Fibroblast of lung (primary cell): ENCODE data around the gene WFIKKN1. TPM values are rescaled to one million over a fixed set of nuclear protein-coding genes. Genes with fewer than 3 reads are reported as not detected.
A peak's percentile ranks its signal among the peaks of the same experiment; 100 is the strongest.

Experiments
- DNase-seq, 2 donors: peaks; one replicate each; pipeline versions ENCODE4 v3.0.0 to v3.0.0-alpha.2; 2010; ENCODE audit warnings: low read depth in 2 of 2
- H2AFZ ChIP-seq: 2 replicates; pipeline ENCODE4 v1.5.1; 2012; ENCODE audit warnings: low read length, control low read depth, inconsistent platforms
- H3K27ac ChIP-seq: 2 replicates; pipeline ENCODE4 v1.5.1; 2011; ENCODE audit warnings: low read length, control low read depth; ENCODE audit not compliant: insufficient read depth
- H3K27me3 ChIP-seq: 2 replicates; pipeline ENCODE4 v1.5.1; 2011; ENCODE audit warnings: mild to moderate bottlenecking, low read length; ENCODE audit not compliant: control insufficient read depth, insufficient read depth
- H3K36me3 ChIP-seq: 2 replicates; pipeline ENCODE4 v1.5.1; 2011; ENCODE audit warnings: low read length; ENCODE audit not compliant: control insufficient read depth, insufficient read depth
- H3K4me1 ChIP-seq: 2 replicates; pipeline ENCODE4 v1.5.1; 2011; ENCODE audit warnings: low read length; ENCODE audit not compliant: control insufficient read depth, insufficient read depth; ENCODE audit errors: extremely low read depth
- H3K4me2 ChIP-seq: 2 replicates; pipeline ENCODE4 v1.5.1; 2011; ENCODE audit warnings: low read length, control low read depth; ENCODE audit not compliant: insufficient read depth; ENCODE audit errors: extremely low read depth
- H3K4me3 ChIP-seq, 4 experiments: fragments of 200-600 bp in 1 of 4; sonication (generic) in 1 of 4; replicated peaks in 1 of 4; 2 replicates each; pipeline ENCODE4 v1.5.1; 2011 to 2016; ENCODE audit warnings: low read length in 4 of 4, low read depth in 3 of 4, mild to moderate bottlenecking in 3 of 4, control low read depth in 2 of 4, inconsistent platforms in 1 of 4, mixed read lengths in 1 of 4; ENCODE audit not compliant: insufficient read depth in 1 of 4; ENCODE audit errors: control extremely low read depth in 1 of 4
- H3K79me2 ChIP-seq: 2 replicates; pipeline ENCODE4 v1.5.1; 2012; ENCODE audit warnings: mild to moderate bottlenecking, low read length, inconsistent platforms; ENCODE audit not compliant: control insufficient read depth, insufficient read depth
- H3K9ac ChIP-seq: 2 replicates; pipeline ENCODE4 v1.5.1; 2011; ENCODE audit warnings: mild to moderate bottlenecking, low read length, control low read depth; ENCODE audit not compliant: insufficient read depth
- H3K9me3 ChIP-seq: 2 replicates; pipeline ENCODE4 v1.5.1; 2012; ENCODE audit warnings: low read depth, low read length; ENCODE audit not compliant: control insufficient read depth, insufficient read depth
- H4K20me1 ChIP-seq: 2 replicates; pipeline ENCODE4 v1.5.1; 2011; ENCODE audit warnings: low read length; ENCODE audit not compliant: control insufficient read depth, insufficient read depth; ENCODE audit errors: extremely low read depth
- EZH2 ChIP-seq: IDR thresholded peaks from 2 replicates; pipeline ENCODE4 v1.5.1; 2012; ENCODE audit warnings: low read length, control low read depth, mild to moderate bottlenecking; ENCODE audit errors: missing control alignments
- polyA plus RNA-seq, 2 donors: library from polyadenylated mRNA; depleted of rRNA in 1 of 2; stranded (reverse) in 1 of 2; unstranded in 1 of 2; fragments of >200 nt; gene quantifications; 2 replicates each; pipeline ENCODE4 v1.2.1, GENCODE V29; 2011 to 2012; ENCODE audit warnings: missing spikeins in 1 of 2
- total RNA-seq: library from RNA; depleted of rRNA; stranded (reverse); fragments of >200 nt; gene quantifications from 2 replicates; pipeline ENCODE4 v1.2.1, GENCODE V29; 2014
- TF ChIP-seq, protein P1 (sequence below), 2 donors: IDR thresholded peaks in 1 of 2; conservative IDR thresholded peaks in 1 of 2; 1 replicate in 1 of 2; 2 replicates in 1 of 2; pipeline ENCODE4 v1.5.1; 2011 to 2012; ENCODE audit warnings: low read length in 2 of 2, control low read depth in 1 of 2, inconsistent platforms in 1 of 2, low read depth in 1 of 2, mild to moderate bottlenecking in 1 of 2

WFIKKN1 gene
- total and polyA plus RNA-seq, 2 donors (not counting 1 experiment from before 2014, with no cell fraction given) = 0.17 TPM; not detected in 1

DNA sequence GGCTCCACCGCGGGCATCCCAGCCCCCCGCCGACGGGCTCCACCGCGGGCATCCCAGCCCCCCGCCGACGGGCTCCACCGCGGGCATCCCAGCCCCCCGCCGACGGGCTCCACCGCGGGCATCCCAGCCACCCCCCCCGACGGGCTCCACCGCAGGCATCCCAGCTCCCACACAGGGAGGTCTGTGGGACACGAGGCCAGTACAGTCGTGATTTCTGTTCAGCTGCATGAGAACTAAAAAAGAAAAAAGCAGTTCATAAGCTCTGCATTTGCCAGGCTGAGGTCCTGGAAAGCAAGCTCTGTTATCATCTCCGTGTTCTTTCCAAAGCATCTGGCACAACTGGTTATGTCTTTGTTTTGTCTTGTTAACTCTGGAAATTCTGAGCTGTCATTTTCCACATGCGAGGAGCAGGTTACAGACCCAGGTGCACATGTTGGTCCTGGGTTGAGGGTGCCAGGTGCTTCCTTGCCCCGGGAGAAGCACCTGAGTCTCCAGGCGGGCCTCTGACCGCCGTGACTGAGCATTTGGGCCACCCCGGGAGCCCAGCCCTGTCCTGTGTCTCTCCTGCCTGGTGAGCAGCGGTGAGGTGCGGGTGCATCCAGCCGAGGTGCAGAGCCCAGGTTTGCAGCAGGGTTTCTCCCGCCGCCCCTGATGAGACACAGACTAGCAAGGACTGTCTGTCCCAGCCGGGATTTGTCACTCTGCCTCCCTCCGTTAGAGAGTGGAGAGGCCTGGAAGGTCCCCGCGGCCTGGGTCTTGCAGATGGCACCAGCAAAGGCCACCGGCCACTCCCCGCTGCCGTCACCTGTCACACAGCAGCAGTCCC is 9.9 kb upstream of the WFIKKN1 start:
- Histone ChIP-seq H3K4me3 (no peak overlapping the region), H3K79me2 (no peaks in the 10 kb centered on the region), H3K4me2 (no peak overlapping the region), H3K27me3 (no peaks in the 10 kb centered on the region), H3K36me3 (no peaks in the 10 kb centered on the region), H3K4me1 (peaks cover 6% of the 10 kb centered on the region), H2AFZ (no peak overlapping the region), H3K27ac (no peak overlapping the region), H3K9ac (no peak overlapping the region), H4K20me1 (no peaks in the 10 kb centered on the region), H3K9me3 (no peaks in the 10 kb centered on the region)
- TF ChIP-seq EZH2 = no peak
- TF ChIP-seq, protein P1, sequence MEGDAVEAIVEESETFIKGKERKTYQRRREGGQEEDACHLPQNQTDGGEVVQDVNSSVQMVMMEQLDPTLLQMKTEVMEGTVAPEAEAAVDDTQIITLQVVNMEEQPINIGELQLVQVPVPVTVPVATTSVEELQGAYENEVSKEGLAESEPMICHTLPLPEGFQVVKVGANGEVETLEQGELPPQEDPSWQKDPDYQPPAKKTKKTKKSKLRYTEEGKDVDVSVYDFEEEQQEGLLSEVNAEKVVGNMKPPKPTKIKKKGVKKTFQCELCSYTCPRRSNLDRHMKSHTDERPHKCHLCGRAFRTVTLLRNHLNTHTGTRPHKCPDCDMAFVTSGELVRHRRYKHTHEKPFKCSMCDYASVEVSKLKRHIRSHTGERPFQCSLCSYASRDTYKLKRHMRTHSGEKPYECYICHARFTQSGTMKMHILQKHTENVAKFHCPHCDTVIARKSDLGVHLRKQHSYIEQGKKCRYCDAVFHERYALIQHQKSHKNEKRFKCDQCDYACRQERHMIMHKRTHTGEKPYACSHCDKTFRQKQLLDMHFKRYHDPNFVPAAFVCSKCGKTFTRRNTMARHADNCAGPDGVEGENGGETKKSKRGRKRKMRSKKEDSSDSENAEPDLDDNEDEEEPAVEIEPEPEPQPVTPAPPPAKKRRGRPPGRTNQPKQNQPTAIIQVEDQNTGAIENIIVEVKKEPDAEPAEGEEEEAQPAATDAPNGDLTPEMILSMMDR (conservative IDR thresholded peaks at IDR 0.05 in 1 of 2, IDR thresholded peaks at IDR 0.05 in 1 of 2; ENCODE audit: low read depth in 1 of 2, low read length in 2 of 2) = no peak
- no peak for DNase-seq

DNA sequence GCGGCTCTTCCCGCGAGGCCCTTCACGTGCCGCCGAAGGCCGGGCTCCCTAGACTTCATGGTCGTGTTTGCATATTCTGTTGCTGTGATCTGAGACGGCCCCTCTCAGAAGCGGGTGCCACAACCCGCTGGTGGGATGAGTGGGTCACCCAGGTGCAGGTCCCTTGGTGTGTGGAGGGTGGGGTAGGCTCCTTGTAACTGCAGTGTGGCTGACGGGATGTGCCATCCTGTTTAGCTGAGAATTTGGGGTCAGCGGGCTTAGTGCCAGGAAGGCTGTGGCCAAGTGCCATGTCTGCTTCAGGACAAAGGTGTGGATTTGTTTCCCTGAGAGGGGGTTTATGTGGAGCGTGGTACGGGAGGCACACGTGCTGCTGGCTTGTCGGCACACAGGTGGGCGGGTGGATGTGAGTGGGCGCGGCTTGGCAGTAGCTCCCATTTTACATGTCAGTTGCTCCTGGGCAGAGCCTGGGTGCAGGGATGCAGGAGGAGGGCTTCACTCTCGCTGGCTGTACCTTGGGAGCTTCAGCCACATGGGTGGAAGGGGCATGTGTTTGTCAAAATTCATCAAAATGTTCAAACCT is 9.2 kb upstream of the WFIKKN1 start:
- TF ChIP-seq EZH2 = no peak
- TF ChIP-seq, protein P1 (conservative IDR thresholded peaks at IDR 0.05 in 1 of 2, IDR thresholded peaks at IDR 0.05 in 1 of 2; ENCODE audit: low read depth in 1 of 2, low read length in 2 of 2) = no peak
- Histone ChIP-seq H3K27me3 (no peaks in the 10 kb centered on the region), H3K36me3 (peaks cover 2% of the 10 kb centered on the region), H3K79me2 (no peaks in the 10 kb centered on the region), H3K4me2 (no peak overlapping the region), H3K4me1 (peaks cover 8% of the 10 kb centered on the region), H3K27ac (peak overlapping the region; percentile 14), H3K9me3 (no peaks in the 10 kb centered on the region), H2AFZ (no peak overlapping the region), H3K9ac (no peak overlapping the region), H4K20me1 (no peaks in the 10 kb centered on the region), H3K4me3 (no peak overlapping the region)
- DNase-seq = no peak

DNA sequence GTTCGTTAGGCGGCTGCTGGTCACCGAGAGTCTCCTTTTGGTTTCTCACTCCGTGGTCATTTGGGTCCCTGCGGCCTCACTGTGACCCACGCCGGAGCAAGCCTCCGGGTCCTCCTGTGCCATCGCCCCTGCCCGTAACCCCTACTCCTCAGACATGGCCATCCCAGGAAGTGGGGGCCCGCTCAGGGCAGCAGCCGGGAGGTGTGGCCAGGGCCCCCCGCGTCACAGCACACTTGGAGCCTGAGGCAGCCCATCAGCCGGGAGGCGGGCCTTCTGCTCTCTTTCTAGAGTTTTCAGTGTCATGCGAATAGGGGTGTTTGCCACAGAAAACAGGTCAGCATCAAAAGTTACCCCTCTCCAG is 7.9 kb upstream of the WFIKKN1 start:
- Histone ChIP-seq H3K27me3 (no peaks in the 10 kb centered on the region), H3K9me3 (no peaks in the 10 kb centered on the region), H3K36me3 (peaks cover 2% of the 10 kb centered on the region), H2AFZ (no peak overlapping the region), H3K9ac (peak overlapping the region; percentile 30), H3K4me3 (no peak overlapping the region), H3K4me1 (peaks cover 8% of the 10 kb centered on the region), H4K20me1 (no peaks in the 10 kb centered on the region), H3K4me2 (no peak overlapping the region), H3K79me2 (no peaks in the 10 kb centered on the region), H3K27ac (peak overlapping the region; percentile 71)
- no peak for TF ChIP-seq EZH2
- TF ChIP-seq, protein P1 (conservative IDR thresholded peaks at IDR 0.05 in 1 of 2, IDR thresholded peaks at IDR 0.05 in 1 of 2; ENCODE audit: low read depth in 1 of 2, low read length in 2 of 2) = no peak
- no peak for DNase-seq
